OCI-LY1 (cell line): Measurements from ENCODE around the gene C2CD4D.

Experiments
- H2AFZ ChIP-seq: fragments of 200-600 bp; sonication (generic), shearing (Covaris generic); 2 replicates; pipeline ENCODE4 v1.6.0; 2014; ENCODE audit warnings: antibody characterized with exemption, mild to moderate bottlenecking, low read length
- H3F3A ChIP-seq: fragments of 200-600 bp; sonication (generic), shearing (Covaris generic); 2 replicates; pipeline ENCODE4 v1.6.0; 2014; ENCODE audit warnings: mild to moderate bottlenecking, antibody characterized with exemption, low read length, moderate library complexity; ENCODE audit not compliant: insufficient read depth
- H3K27ac ChIP-seq: fragments of 200-600 bp; sonication (generic); 2 replicates; pipeline ENCODE4 v1.5.1; 2014; ENCODE audit warnings: low read length, mixed run types, mild to moderate bottlenecking, low read depth; ENCODE audit not compliant: poor library complexity, severe bottlenecking
- H3K27me3 ChIP-seq: fragments of 200-600 bp; sonication (generic); 2 replicates; pipeline ENCODE4 v1.6.0; 2014; ENCODE audit warnings: antibody characterized with exemption, mild to moderate bottlenecking, low read length, moderate library complexity; ENCODE audit not compliant: insufficient read depth
- H3K36me3 ChIP-seq: fragments of 200-600 bp; sonication (generic); 2 replicates; pipeline ENCODE4 v1.6.1; 2014; ENCODE audit warnings: mild to moderate bottlenecking, antibody characterized with exemption, low read length, moderate library complexity, mixed read lengths; ENCODE audit not compliant: insufficient read depth
- H3K4me1 ChIP-seq: fragments of 200-600 bp; sonication (generic); 2 replicates; pipeline ENCODE4 v1.5.1; 2014; ENCODE audit warnings: mild to moderate bottlenecking, low read length, moderate library complexity; ENCODE audit not compliant: insufficient read depth, severe bottlenecking
- H3K4me2 ChIP-seq: fragments of 200-600 bp; sonication (generic), shearing (Covaris generic); 2 replicates; pipeline ENCODE4 v1.6.1; 2014; ENCODE audit warnings: low read length
- H3K4me3 ChIP-seq: fragments of 200-600 bp; sonication (generic); 2 replicates; pipeline ENCODE4 v1.5.1; 2014; ENCODE audit warnings: low read length, low read depth, mild to moderate bottlenecking, mixed read lengths; ENCODE audit not compliant: poor library complexity, severe bottlenecking
- H3K79me2 ChIP-seq: fragments of 200-600 bp; shearing (Covaris generic); 2 replicates; pipeline ENCODE4 v1.6.1; 2016; ENCODE audit warnings: mixed run types, low read length, mixed read lengths; ENCODE audit not compliant: insufficient read depth
- H3K9ac ChIP-seq: fragments of 200-600 bp; sonication (generic), shearing (Covaris generic); 2 replicates; pipeline ENCODE4 v1.6.1; 2014; ENCODE audit warnings: mild to moderate bottlenecking, low read length, mixed read lengths
- H3K9me2 ChIP-seq: fragments of 200-600 bp; sonication (generic), shearing (Covaris generic); 2 replicates; pipeline ENCODE4 v1.6.1; 2014; ENCODE audit warnings: low read depth, mild to moderate bottlenecking, low read length, mixed read lengths
- H3K9me3 ChIP-seq: fragments of 200-600 bp; shearing (Covaris generic); 2 replicates; pipeline ENCODE4 v1.6.1; 2014; ENCODE audit warnings: low read length, mixed read lengths
- H4K20me1 ChIP-seq: fragments of 200-600 bp; sonication (generic), shearing (Covaris generic); 2 replicates; pipeline ENCODE4 v1.6.0; 2016; ENCODE audit warnings: mild to moderate bottlenecking, low read length; ENCODE audit not compliant: insufficient read depth
- CTCF ChIP-seq: fragments of 200-600 bp; sonication (generic), shearing (Covaris generic); IDR thresholded peaks from 2 replicates; pipeline ENCODE4 v1.5.1; 2017; ENCODE audit warnings: mild to moderate bottlenecking, antibody characterized with exemption, low read length, moderate library complexity, mixed read lengths
- EZH2 ChIP-seq: fragments of 200-600 bp; sonication (generic), shearing (Covaris generic); IDR thresholded peaks from 2 replicates; pipeline ENCODE4 v1.8.0; 2017; ENCODE audit warnings: borderline replicate concordance, mixed run types, mild to moderate bottlenecking, antibody characterized with exemption, low read length, moderate library complexity, mixed read lengths

The C2CD4D gene

GRCh38 chr1:151846686-151847237 lies 7.1 kb upstream of the C2CD4D start:
- Histone ChIP-seq H3K4me3 (no peak overlapping the region), H3K4me2 (no peak overlapping the region)
- TF ChIP-seq EZH2, result no peak
- no peak for TF ChIP-seq CTCF

GRCh38 chr1:151846062-151846568 lies 6.5 kb upstream of the C2CD4D start:
- Histone ChIP-seq H3K9me2 (no peaks in the 10 kb centered on the region), H3K4me2 (no peak overlapping the region), H3K79me2 (no peaks in the 10 kb centered on the region), H3K27ac (no peak overlapping the region), H3K36me3 (no peaks in the 10 kb centered on the region), H3K9me3 (no peaks in the 10 kb centered on the region), H3K9ac (no peak overlapping the region), H2AFZ (no peak overlapping the region), H3K4me1 (peaks cover 18% of the 10 kb centered on the region), H4K20me1 (no peaks in the 10 kb centered on the region), H3K27me3 (no peaks in the 10 kb centered on the region), H3K4me3 (no peak overlapping the region), H3F3A (no peaks in the 10 kb centered on the region)
- TF ChIP-seq CTCF (no peak), EZH2 (no peak)

More at GRCh38 chr1:151846686-151847237, 7.1 kb upstream of the C2CD4D start:
- Histone ChIP-seq H3K9ac (no peak overlapping the region), H3K27me3 (no peaks in the 10 kb centered on the region; the same call in 1 of the 2 replicates), H3K79me2 (no peaks in the 10 kb centered on the region), H3K36me3 (no peaks in the 10 kb centered on the region), H2AFZ (no peak overlapping the region), H3K4me1 (peaks cover 18% of the 10 kb centered on the region), H3K27ac (no peak overlapping the region), H3K9me3 (no peaks in the 10 kb centered on the region), H4K20me1 (no peaks in the 10 kb centered on the region), H3K9me2 (no peaks in the 10 kb centered on the region), H3F3A (no peaks in the 10 kb centered on the region)

- H3K79me2 ChIP-seq, result no peaks in the 10 kb centered on the region
Measured at GRCh38 chr1:151843398-151843797, 3.8 kb upstream of the C2CD4D start.

More at GRCh38 chr1:151843398-151843797, 3.8 kb upstream of the C2CD4D start:
- TF ChIP-seq EZH2, result no peak
- TF ChIP-seq CTCF, result no peak
- Histone ChIP-seq H3K9ac (no peak overlapping the region), H3F3A (no peaks in the 10 kb centered on the region), H3K36me3 (no peaks in the 10 kb centered on the region), H3K4me1 (peaks cover 34% of the 10 kb centered on the region), H3K4me2 (no peak overlapping the region), H4K20me1 (no peaks in the 10 kb centered on the region), H3K9me2 (no peaks in the 10 kb centered on the region), H3K27me3 (0 out of 2 replicates have a peak, but pooled peaks cover 8% of the 10 kb centered on the region), H2AFZ (no peak overlapping the region), H3K4me3 (no peak overlapping the region), H3K9me3 (no peaks in the 10 kb centered on the region), H3K27ac (no peak overlapping the region)
